Panc1 (cell line): ENCODE measurements around the gene ALK.

Source experiments
- CTCF ChIP-seq: fragments of 450-650 bp; IDR thresholded peaks from 2 replicates; pipeline ENCODE4 v1.5.1; 2017; ENCODE audit warnings: mild to moderate bottlenecking
- POLR2AphosphoS5 ChIP-seq: IDR thresholded peaks from 2 replicates; pipeline ENCODE4 v1.6.1; 2012; ENCODE audit warnings: mild to moderate bottlenecking, low read depth, low read length, moderate library complexity
- REST ChIP-seq, 2 experiments: IDR thresholded peaks; 2 replicates each; pipeline ENCODE4 v1.6.1; 2011 to 2012; ENCODE audit warnings: low read depth in 2 of 2, control low read depth in 1 of 2, low read length in 1 of 2, mild to moderate bottlenecking in 1 of 2, moderate library complexity in 1 of 2; ENCODE audit not compliant: insufficient read depth in 1 of 2
- SIN3A ChIP-seq: IDR thresholded peaks from 2 replicates; pipeline ENCODE4 v1.6.1; 2012; ENCODE audit warnings: low read depth, mild to moderate bottlenecking, low read length, moderate library complexity, borderline replicate concordance; ENCODE audit not compliant: insufficient read depth
- TCF7L2 ChIP-seq: IDR thresholded peaks from 2 replicates; pipeline ENCODE4 v1.6.1; 2011; ENCODE audit warnings: mild to moderate bottlenecking, low read depth, low read length, inconsistent platforms

- TF ChIP-seq CTCF (no peak), REST (IDR thresholded peaks at IDR 0.05; ENCODE audit: insufficient read depth in 1 of 2, low read depth in 2 of 2, low read length in 1 of 2) (peak; percentile 44 to 51; a peak in 1 of 4 replicates), TCF7L2 (no peak), POLR2AphosphoS5 (no peak), SIN3A (no peak)
These were observed 19.0 kb downstream of the ALK start for GRCh38 chr2:29902356-29902755.
